Measurements from ENCODE around the gene NLRP9.

The NLRP9 gene

DNA sequence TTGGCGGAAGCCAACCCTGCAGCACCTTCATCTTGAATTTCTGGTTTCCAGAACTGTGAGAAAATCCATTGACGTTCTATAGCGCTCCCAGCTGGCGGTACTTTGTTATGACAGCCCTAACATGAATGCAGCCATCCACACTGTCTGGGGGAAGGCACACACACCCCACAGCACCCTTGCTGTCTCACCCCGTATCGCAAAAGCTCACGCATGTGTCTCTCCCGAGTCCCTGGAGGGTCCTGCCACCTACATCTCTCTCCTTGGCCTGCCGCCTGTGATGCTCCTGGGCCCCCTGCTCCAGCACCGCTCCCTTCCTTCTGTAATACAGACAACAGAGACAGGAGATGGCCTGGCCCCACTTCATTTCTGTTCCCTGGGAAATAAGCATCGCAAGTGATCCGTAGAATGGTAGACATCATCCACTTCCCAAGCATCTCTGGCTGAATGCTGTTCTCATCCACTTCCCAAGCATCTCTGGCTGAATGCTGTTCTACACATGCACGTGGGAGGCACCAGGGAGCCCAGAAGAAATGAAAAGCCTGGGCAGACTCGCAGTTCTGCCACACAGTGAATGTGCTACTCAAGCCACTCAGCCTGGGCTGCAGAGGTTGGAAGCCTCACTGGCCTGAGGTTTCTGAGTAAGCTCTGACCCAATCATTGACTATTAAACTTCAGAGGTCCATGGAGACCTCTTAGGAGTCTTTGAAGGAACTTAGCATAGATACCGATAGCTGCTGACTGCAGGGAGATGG is 33.5 kb downstream of the NLRP9 start:
- H3K9ac ChIP-seq (ENCODE audit: low read length in 5 of 5) = no peak overlapping the region
- H3K4me1 ChIP-seq (ENCODE audit: control insufficient read depth in 5 of 5, insufficient read depth in 5 of 5, low read length in 5 of 5) = peaks cover 0 to 4% (median 0%) of the 10 kb centered on the region in 5 donors
- no peaks in the 10 kb centered on the region for H3K27me3 ChIP-seq (ENCODE audit: control insufficient read depth in 5 of 5, insufficient read depth in 4 of 5, low read length in 5 of 5)
- peaks cover 0 to 14% (median 11%) of the 10 kb centered on the region in 5 donors for H3K36me3 ChIP-seq (ENCODE audit: control insufficient read depth in 5 of 5, insufficient read depth in 5 of 5, low read length in 5 of 5)
- peaks cover 0 to 3% (median 0%) of the 10 kb centered on the region in 5 donors for H3K9me3 ChIP-seq (ENCODE audit: control insufficient read depth in 5 of 5, low read length in 5 of 5)
- no peak overlapping the region for H3K27ac ChIP-seq (ENCODE audit: low read depth, low read length)
- H3K4me3 ChIP-seq (ENCODE audit: low read depth in 1 of 5, low read length in 5 of 5) = no peak overlapping the region

DNA sequence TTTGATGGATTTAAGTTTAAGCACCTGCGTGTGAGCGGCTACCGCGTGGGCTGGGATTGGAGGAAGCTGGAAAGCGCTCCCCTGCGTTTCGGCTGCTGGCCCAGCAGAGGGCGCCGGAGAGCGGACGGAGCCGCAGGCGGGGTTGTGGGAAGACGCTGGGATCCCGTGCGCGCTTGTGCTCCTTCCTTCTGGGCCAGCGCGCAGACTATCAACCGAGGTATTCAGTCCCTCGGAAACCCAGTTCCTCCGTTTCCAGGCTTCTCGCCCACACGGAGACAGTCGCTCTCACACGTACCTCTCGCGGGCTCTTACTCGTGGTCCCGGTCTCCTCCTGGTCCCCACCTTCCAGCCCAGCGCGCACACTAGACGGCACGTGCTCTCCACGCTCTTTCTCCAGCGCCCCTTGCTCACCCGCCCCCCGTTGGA is 34.4 kb downstream of the NLRP9 start:
- H3K4me3 ChIP-seq (ENCODE audit: low read depth in 1 of 5, low read length in 5 of 5) = peak overlapping the region in 1 of 5 donors; percentile 17

DNA sequence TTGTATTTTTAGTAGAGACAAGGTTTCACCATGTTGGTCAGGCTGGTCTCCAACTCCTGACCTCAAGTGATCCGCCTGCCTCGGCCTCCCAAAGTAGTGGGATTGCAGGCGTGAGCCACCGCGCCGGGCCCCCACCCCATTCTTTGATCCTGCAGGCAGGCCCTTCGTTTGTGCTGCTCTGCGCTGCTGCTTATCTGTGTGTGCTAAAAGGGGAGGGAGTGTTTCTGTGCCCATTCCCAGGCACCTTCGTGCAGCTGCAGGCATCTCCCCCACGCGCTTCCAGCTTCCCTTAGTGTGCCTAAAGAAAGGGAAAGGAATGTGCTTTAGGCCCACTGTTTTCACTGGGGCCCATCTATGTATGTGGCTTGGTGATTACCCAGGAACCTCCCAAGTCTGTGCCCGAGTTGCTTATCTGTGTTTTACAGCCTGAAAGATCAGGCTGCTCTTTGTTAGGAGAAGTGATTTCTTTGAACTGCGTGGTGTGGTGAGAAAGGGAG is 36.0 kb downstream of the NLRP9 start:
- Histone ChIP-seq H3K4me3 (ENCODE audit: low read depth in 1 of 5, low read length in 5 of 5) (no peak overlapping the region), H3K9me3 (ENCODE audit: control insufficient read depth in 5 of 5, low read length in 5 of 5) (peaks cover 0 to 3% (median 0%) of the 10 kb centered on the region in 5 donors), H3K9ac (ENCODE audit: low read length in 5 of 5) (no peak overlapping the region), H3K4me1 (ENCODE audit: control insufficient read depth in 5 of 5, insufficient read depth in 5 of 5, low read length in 5 of 5) (peaks cover 0 to 4% (median 0%) of the 10 kb centered on the region in 5 donors), H3K27ac (ENCODE audit: low read depth, low read length) (no peak overlapping the region), H3K36me3 (ENCODE audit: control insufficient read depth in 5 of 5, insufficient read depth in 5 of 5, low read length in 5 of 5) (peaks cover 0 to 33% (median 19%) of the 10 kb centered on the region in 5 donors), H3K27me3 (ENCODE audit: control insufficient read depth in 5 of 5, insufficient read depth in 4 of 5, low read length in 5 of 5) (no peaks in the 10 kb centered on the region)

More for the DNA sequence above, 34.4 kb downstream of the NLRP9 start:
- Histone ChIP-seq H3K36me3 (ENCODE audit: control insufficient read depth in 5 of 5, insufficient read depth in 5 of 5, low read length in 5 of 5) (peaks cover 0 to 21% (median 13%) of the 10 kb centered on the region in 5 donors), H3K9ac (ENCODE audit: low read length in 5 of 5) (no peak overlapping the region), H3K27me3 (ENCODE audit: control insufficient read depth in 5 of 5, insufficient read depth in 4 of 5, low read length in 5 of 5) (no peaks in the 10 kb centered on the region), H3K9me3 (ENCODE audit: control insufficient read depth in 5 of 5, low read length in 5 of 5) (peaks cover 0 to 3% (median 0%) of the 10 kb centered on the region in 5 donors), H3K4me1 (ENCODE audit: control insufficient read depth in 5 of 5, insufficient read depth in 5 of 5, low read length in 5 of 5) (peaks cover 0 to 4% (median 0%) of the 10 kb centered on the region in 5 donors), H3K27ac (ENCODE audit: low read depth, low read length) (no peak overlapping the region)

DNA sequence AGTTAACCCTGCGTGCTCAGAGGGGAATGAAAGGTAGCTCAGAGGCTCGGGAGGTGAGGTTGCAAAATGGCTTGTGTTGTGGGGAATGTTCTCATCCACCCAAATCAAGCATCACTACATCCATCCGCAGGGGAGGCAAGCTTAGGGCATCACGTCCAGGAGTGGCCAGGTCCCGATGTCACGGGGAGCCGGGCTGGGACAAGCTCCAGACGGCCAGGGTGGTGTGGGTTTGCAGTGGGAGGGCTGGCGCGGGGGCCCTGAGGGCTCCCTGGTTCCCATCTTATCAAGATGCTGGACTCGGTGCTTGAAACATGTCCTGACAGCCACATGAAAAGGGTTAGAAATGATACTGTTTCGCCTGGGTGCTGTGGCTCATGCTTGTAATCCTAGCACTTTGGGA is 37.4 kb downstream of the NLRP9 start:
- no peaks in the 10 kb centered on the region for H3K27me3 ChIP-seq (ENCODE audit: control insufficient read depth in 5 of 5, insufficient read depth in 4 of 5, low read length in 5 of 5)
- peaks cover 0 to 3% (median 0%) of the 10 kb centered on the region in 5 donors for H3K9me3 ChIP-seq (ENCODE audit: control insufficient read depth in 5 of 5, low read length in 5 of 5)
- H3K36me3 ChIP-seq (ENCODE audit: control insufficient read depth in 5 of 5, insufficient read depth in 5 of 5, low read length in 5 of 5) = peaks cover 0 to 47% (median 32%) of the 10 kb centered on the region in 5 donors

GRCh38 chr19:55699221-55699620 is 39.0 kb downstream of the NLRP9 start:
- Histone ChIP-seq H3K27me3 (ENCODE audit: control insufficient read depth in 5 of 5, insufficient read depth in 4 of 5, low read length in 5 of 5) (no peaks in the 10 kb centered on the region), H3K4me3 (ENCODE audit: low read depth in 1 of 5, low read length in 5 of 5) (no peak overlapping the region), H3K9ac (ENCODE audit: low read length in 5 of 5) (no peak overlapping the region), H3K27ac (ENCODE audit: low read depth, low read length) (no peak overlapping the region), H3K36me3 (ENCODE audit: control insufficient read depth in 5 of 5, insufficient read depth in 5 of 5, low read length in 5 of 5) (peaks cover 0 to 57% (median 48%) of the 10 kb centered on the region in 5 donors), H3K9me3 (ENCODE audit: control insufficient read depth in 5 of 5, low read length in 5 of 5) (peaks cover 0 to 3% (median 0%) of the 10 kb centered on the region in 5 donors), H3K4me1 (ENCODE audit: control insufficient read depth in 5 of 5, insufficient read depth in 5 of 5, low read length in 5 of 5) (peaks cover 0 to 4% (median 2%) of the 10 kb centered on the region in 5 donors)

More for the DNA sequence above, 37.4 kb downstream of the NLRP9 start:
- H3K4me1 ChIP-seq (ENCODE audit: control insufficient read depth in 5 of 5, insufficient read depth in 5 of 5, low read length in 5 of 5) = peaks cover 0 to 4% (median 0%) of the 10 kb centered on the region in 5 donors
- H3K9ac ChIP-seq (ENCODE audit: low read length in 5 of 5) = no peak overlapping the region
- H3K27ac ChIP-seq (ENCODE audit: low read depth, low read length) = no peak overlapping the region
- no peak overlapping the region for H3K4me3 ChIP-seq (ENCODE audit: low read depth in 1 of 5, low read length in 5 of 5)

GRCh38 chr19:55698256-55698655 is 39.9 kb downstream of the NLRP9 start:
- H3K27me3 ChIP-seq (ENCODE audit: control insufficient read depth in 5 of 5, insufficient read depth in 4 of 5, low read length in 5 of 5) = no peaks in the 10 kb centered on the region
- H3K9me3 ChIP-seq (ENCODE audit: control insufficient read depth in 5 of 5, low read length in 5 of 5) = no peaks in the 10 kb centered on the region
- H3K4me3 ChIP-seq (ENCODE audit: low read depth in 1 of 5, low read length in 5 of 5) = no peak overlapping the region
- no peak overlapping the region for H3K9ac ChIP-seq (ENCODE audit: low read length in 5 of 5)
- peaks cover 0 to 67% (median 55%) of the 10 kb centered on the region in 5 donors for H3K36me3 ChIP-seq (ENCODE audit: control insufficient read depth in 5 of 5, insufficient read depth in 5 of 5, low read length in 5 of 5)
- peaks cover 0 to 2% (median 0%) of the 10 kb centered on the region in 5 donors for H3K4me1 ChIP-seq (ENCODE audit: control insufficient read depth in 5 of 5, insufficient read depth in 5 of 5, low read length in 5 of 5)
- no peak overlapping the region for H3K27ac ChIP-seq (ENCODE audit: low read depth, low read length)

DNA sequence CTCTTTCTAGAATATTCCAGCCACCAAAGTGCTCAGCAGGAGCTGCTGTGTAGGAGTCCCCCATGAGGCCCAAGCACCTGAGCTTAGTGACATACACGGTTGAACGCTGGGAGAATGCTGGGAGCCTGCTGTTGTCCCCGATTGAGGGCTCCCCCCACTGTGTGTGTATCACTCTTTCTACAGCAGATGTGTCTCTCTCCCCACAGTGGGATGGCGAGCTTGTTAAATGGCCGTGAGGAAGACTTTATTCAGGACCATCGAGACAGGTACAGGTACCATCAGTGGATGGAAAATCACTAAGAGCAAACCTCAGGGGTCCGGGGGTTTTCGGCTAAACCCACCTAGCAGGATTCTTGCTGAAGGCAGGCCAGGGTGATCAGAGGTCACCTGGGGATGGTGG is 40.5 kb downstream of the NLRP9 start:
- peaks cover 0 to 2% (median 0%) of the 10 kb centered on the region in 5 donors for H3K4me1 ChIP-seq (ENCODE audit: control insufficient read depth in 5 of 5, insufficient read depth in 5 of 5, low read length in 5 of 5)
- no peak overlapping the region for H3K4me3 ChIP-seq (ENCODE audit: low read depth in 1 of 5, low read length in 5 of 5)
- no peak overlapping the region for H3K27ac ChIP-seq (ENCODE audit: low read depth, low read length)
- no peaks in the 10 kb centered on the region for H3K27me3 ChIP-seq (ENCODE audit: control insufficient read depth in 5 of 5, insufficient read depth in 4 of 5, low read length in 5 of 5)
- H3K36me3 ChIP-seq (ENCODE audit: control insufficient read depth in 5 of 5, insufficient read depth in 5 of 5, low read length in 5 of 5) = peaks cover 0 to 72% (median 61%) of the 10 kb centered on the region in 5 donors
- no peaks in the 10 kb centered on the region for H3K9me3 ChIP-seq (ENCODE audit: control insufficient read depth in 5 of 5, low read length in 5 of 5)
- H3K9ac ChIP-seq (ENCODE audit: low read length in 5 of 5) = no peak overlapping the region

GRCh38 chr19:55697069-55697440 is 41.1 kb downstream of the NLRP9 start:
- H3K9me3 ChIP-seq (ENCODE audit: control insufficient read depth in 5 of 5, low read length in 5 of 5) = no peaks in the 10 kb centered on the region
- H3K4me1 ChIP-seq (ENCODE audit: control insufficient read depth in 5 of 5, insufficient read depth in 5 of 5, low read length in 5 of 5) = peaks cover 0 to 2% (median 0%) of the 10 kb centered on the region in 5 donors
- no peaks in the 10 kb centered on the region for H3K27me3 ChIP-seq (ENCODE audit: control insufficient read depth in 5 of 5, insufficient read depth in 4 of 5, low read length in 5 of 5)
- no peak overlapping the region for H3K4me3 ChIP-seq (ENCODE audit: low read depth in 1 of 5, low read length in 5 of 5)
- H3K36me3 ChIP-seq (ENCODE audit: control insufficient read depth in 5 of 5, insufficient read depth in 5 of 5, low read length in 5 of 5) = peaks cover 0 to 78% (median 67%) of the 10 kb centered on the region in 5 donors
- no peak overlapping the region for H3K27ac ChIP-seq (ENCODE audit: low read depth, low read length)
- H3K9ac ChIP-seq (ENCODE audit: low read length in 5 of 5) = no peak overlapping the region

- Histone ChIP-seq H3K27me3 (ENCODE audit: control insufficient read depth in 5 of 5, insufficient read depth in 4 of 5, low read length in 5 of 5) (no peaks in the 10 kb centered on the region), H3K36me3 (ENCODE audit: control insufficient read depth in 5 of 5, insufficient read depth in 5 of 5, low read length in 5 of 5) (peaks cover 0 to 83% (median 72%) of the 10 kb centered on the region in 5 donors), H3K9me3 (ENCODE audit: control insufficient read depth in 5 of 5, low read length in 5 of 5) (no peaks in the 10 kb centered on the region), H3K9ac (ENCODE audit: low read length in 5 of 5) (no peak overlapping the region), H3K4me3 (ENCODE audit: low read depth in 1 of 5, low read length in 5 of 5) (no peak overlapping the region), H3K4me1 (ENCODE audit: control insufficient read depth in 5 of 5, insufficient read depth in 5 of 5, low read length in 5 of 5) (peaks cover 0 to 2% (median 0%) of the 10 kb centered on the region in 5 donors), H3K27ac (ENCODE audit: low read depth, low read length) (no peak overlapping the region)
Measured at GRCh38 chr19:55696301-55697068, 41.7 kb downstream of the NLRP9 start.

Measured in subcutaneous abdominal adipose tissue (tissue), 5 donors.